SH-SY5Y (cell line): ENCODE measurements around the gene SUB1.

ENCODE experiments used
- GATA2 ChIP-seq: IDR thresholded peaks from 2 replicates; pipeline ENCODE4 v1.6.1; 2011; ENCODE audit warnings: mild to moderate bottlenecking, low read depth, low read length
- GATA3 ChIP-seq: IDR thresholded peaks from 2 replicates; pipeline ENCODE4 v1.6.1; 2011; ENCODE audit warnings: low read depth, mild to moderate bottlenecking, low read length, moderate library complexity

DNA sequence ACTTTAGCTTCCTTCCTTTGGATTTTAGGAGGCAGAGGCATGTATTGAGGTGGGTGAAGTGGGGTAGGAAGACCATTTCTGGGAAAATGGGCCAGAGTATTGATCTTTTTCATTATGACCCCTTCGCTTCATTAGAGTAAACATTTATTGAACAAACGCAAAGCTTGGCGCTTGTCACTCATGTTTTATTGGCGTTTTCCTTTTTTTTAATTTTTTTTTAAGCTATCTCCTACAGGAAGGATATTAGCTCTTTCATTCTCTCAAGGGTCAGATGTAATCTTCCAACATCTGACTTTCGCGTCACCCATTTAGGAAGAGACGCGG is 273 bp upstream of the SUB1 start:
- no peak for TF ChIP-seq GATA2
- TF ChIP-seq GATA3, result no peak
